HUES64 (cell line): ENCODE results near the gene FBXO21.
"Not testable (repeated sequence)": the region's sequence is repeated elsewhere in the genome, so short reads cannot be mapped to it uniquely, and the experiment has no call there.

Experiments
- H3K27ac ChIP-seq: 2 replicates; pipeline ENCODE4 v1.7.0; 2013; ENCODE audit warnings: low read depth, low read length, inconsistent platforms
- H3K27me3 ChIP-seq: 2 replicates; pipeline ENCODE4 v1.6.1; 2013; ENCODE audit warnings: mild to moderate bottlenecking, low read length; ENCODE audit not compliant: insufficient read depth
- H3K36me3 ChIP-seq: 2 replicates; pipeline ENCODE4 v1.6.1; 2013; ENCODE audit warnings: mild to moderate bottlenecking, low read length; ENCODE audit not compliant: insufficient read depth
- H3K4me1 ChIP-seq: 2 replicates; pipeline ENCODE4 v1.6.1; 2013; ENCODE audit warnings: mild to moderate bottlenecking, low read length, moderate library complexity; ENCODE audit not compliant: insufficient read depth
- H3K4me3 ChIP-seq: 2 replicates; pipeline ENCODE4 v1.5.1; 2013; ENCODE audit warnings: mild to moderate bottlenecking, low read length, moderate library complexity
- H3K9ac ChIP-seq: 2 replicates; pipeline ENCODE4 v1.6.1; 2013; ENCODE audit warnings: mild to moderate bottlenecking, low read depth, low read length
- H3K9me3 ChIP-seq: 2 replicates; pipeline ENCODE4 v1.6.1; 2013; ENCODE audit warnings: low read depth, low read length; ENCODE audit not compliant: insufficient read depth
- WGBS: fragments of 150-250, 120-280 bp; methylation state at CpG from one replicate; pipeline ENCODE4 v1.1.7; 2013; ENCODE audit warnings: missing lambda C conversion rate; 5-methylcytosine and 5-hydroxymethylcytosine counted together

The FBXO21 gene

GRCh38 chr12:117181468-117181843 is 8.8 kb downstream of the FBXO21 start:
- 93% methylated on average over 8 of the region's 8 CpGs for WGBS
- peaks cover 97% of the 10 kb centered on the region for H3K36me3 ChIP-seq

GRCh38 chr12:117180758-117181467 is 9.4 kb downstream of the FBXO21 start:
- no peak overlapping the region for H3K27ac ChIP-seq
- H3K27me3 ChIP-seq, result no peaks in the 10 kb centered on the region
- 85% methylated on average over 4 of the region's 4 CpGs for WGBS

More at GRCh38 chr12:117181468-117181843, 8.8 kb downstream of the FBXO21 start:
- H3K4me1 ChIP-seq, H3K27ac ChIP-seq, H3K4me3 ChIP-seq, H3K27me3 ChIP-seq, H3K9me3 ChIP-seq, H3K9ac ChIP-seq: not testable (repeated sequence)

GRCh38 chr12:117178745-117179144 is 11.5 kb downstream of the FBXO21 start:
- H3K27me3 ChIP-seq, result no peaks in the 10 kb centered on the region
- WGBS, result 93% methylated on average over 2 of the region's 2 CpGs
- no peak overlapping the region for H3K4me3 ChIP-seq
- H3K9ac ChIP-seq, result no peak overlapping the region
- H3K27ac ChIP-seq, result no peak overlapping the region
- H3K9me3 ChIP-seq, result no peaks in the 10 kb centered on the region; the same call in 1 of the 2 replicates
- H3K4me1 ChIP-seq, result no peaks in the 10 kb centered on the region
- H3K36me3 ChIP-seq, result peaks cover 98% of the 10 kb centered on the region

More at GRCh38 chr12:117180758-117181467, 9.4 kb downstream of the FBXO21 start:
- Histone ChIP-seq H3K4me1 (no peaks in the 10 kb centered on the region), H3K9ac (no peak overlapping the region), H3K36me3 (peaks cover 97% of the 10 kb centered on the region), H3K4me3 (no peak overlapping the region), H3K9me3 (no peaks in the 10 kb centered on the region; the same call in 1 of the 2 replicates)

- no peaks in the 10 kb centered on the region; the same call in 1 of the 2 replicates for H3K9me3 ChIP-seq
- H3K27ac ChIP-seq, result no peak overlapping the region
- H3K27me3 ChIP-seq, result no peaks in the 10 kb centered on the region
- H3K36me3 ChIP-seq, result peaks cover 98% of the 10 kb centered on the region
- no peak overlapping the region for H3K4me3 ChIP-seq
- H3K4me1 ChIP-seq, result no peaks in the 10 kb centered on the region
- H3K9ac ChIP-seq, result no peak overlapping the region
- 90% methylated on average over 10 of the region's 10 CpGs for WGBS
Observed at GRCh38 chr12:117178301-117178700, 12.0 kb downstream of the FBXO21 start.

GRCh38 chr12:117172168-117172567 is 18.1 kb downstream of the FBXO21 start:
- peaks cover 98% of the 10 kb centered on the region for H3K36me3 ChIP-seq
- no peaks in the 10 kb centered on the region for H3K4me1 ChIP-seq
- no peak overlapping the region for H3K4me3 ChIP-seq
- no peaks in the 10 kb centered on the region for H3K27me3 ChIP-seq
- 99% methylated on average over 3 of the region's 3 CpGs for whole genome bisulfite sequencing
- H3K27ac ChIP-seq, result no peak overlapping the region
- H3K9me3 ChIP-seq, result no peaks in the 10 kb centered on the region
- H3K9ac ChIP-seq, result no peak overlapping the region

- no peak overlapping the region for H3K27ac ChIP-seq
Observed at GRCh38 chr12:117171499-117172162, 18.6 kb downstream of the FBXO21 start.

GRCh38 chr12:117169548-117169947 is 20.7 kb downstream of the FBXO21 start:
- H3K9ac ChIP-seq, result no peak overlapping the region
- no peaks in the 10 kb centered on the region for H3K27me3 ChIP-seq
- no peak overlapping the region for H3K27ac ChIP-seq
- H3K9me3 ChIP-seq, result no peaks in the 10 kb centered on the region
- no peak overlapping the region for H3K4me3 ChIP-seq
- no peaks in the 10 kb centered on the region for H3K4me1 ChIP-seq
- peaks cover 97% of the 10 kb centered on the region for H3K36me3 ChIP-seq
- 100% methylated on average over 3 of the region's 3 CpGs for WGBS

More at GRCh38 chr12:117171499-117172162, 18.6 kb downstream of the FBXO21 start:
- H3K27me3 ChIP-seq, result no peaks in the 10 kb centered on the region
- no peaks in the 10 kb centered on the region for H3K4me1 ChIP-seq
- peaks cover 98% of the 10 kb centered on the region for H3K36me3 ChIP-seq
- WGBS, result 95% methylated on average over 2 of the region's 2 CpGs
- no peak overlapping the region for H3K4me3 ChIP-seq
- H3K9me3 ChIP-seq, result no peaks in the 10 kb centered on the region
- no peak overlapping the region for H3K9ac ChIP-seq

GRCh38 chr12:117168976-117169375 is 21.3 kb downstream of the FBXO21 start:
- no peaks in the 10 kb centered on the region for H3K27me3 ChIP-seq
- WGBS, result 98% methylated on average over 3 of the region's 3 CpGs
- H3K27ac ChIP-seq, result no peak overlapping the region
- H3K4me3 ChIP-seq, result no peak overlapping the region
- H3K4me1 ChIP-seq, result no peaks in the 10 kb centered on the region
- H3K9me3 ChIP-seq, result no peaks in the 10 kb centered on the region
- peaks cover 97% of the 10 kb centered on the region for H3K36me3 ChIP-seq
- H3K9ac ChIP-seq, result no peak overlapping the region

- 89% methylated on average over 4 of the region's 4 CpGs for WGBS
- Histone ChIP-seq H3K9ac (no peak overlapping the region), H3K36me3 (peaks cover 95% of the 10 kb centered on the region)
Observed at GRCh38 chr12:117167769-117168168, 22.5 kb downstream of the FBXO21 start.

GRCh38 chr12:117166107-117166506 is 24.2 kb downstream of the FBXO21 start:
- no peaks in the 10 kb centered on the region for H3K4me1 ChIP-seq
- H3K4me3 ChIP-seq, result no peak overlapping the region
- H3K27me3 ChIP-seq, result no peaks in the 10 kb centered on the region
- no peak overlapping the region for H3K27ac ChIP-seq
- 97% methylated on average over 4 of the region's 4 CpGs for WGBS
- peaks cover 95% of the 10 kb centered on the region for H3K36me3 ChIP-seq
- H3K9me3 ChIP-seq, result no peaks in the 10 kb centered on the region
- H3K9ac ChIP-seq, result no peak overlapping the region

More at GRCh38 chr12:117167769-117168168, 22.5 kb downstream of the FBXO21 start:
- no peaks in the 10 kb centered on the region for H3K27me3 ChIP-seq
- no peaks in the 10 kb centered on the region for H3K4me1 ChIP-seq
- H3K4me3 ChIP-seq, result no peak overlapping the region
- no peak overlapping the region for H3K27ac ChIP-seq
- H3K9me3 ChIP-seq, result no peaks in the 10 kb centered on the region

- Histone ChIP-seq H3K36me3 (peaks cover 95% of the 10 kb centered on the region), H3K4me1 (no peaks in the 10 kb centered on the region), H3K27ac (no peak overlapping the region), H3K4me3 (no peak overlapping the region), H3K9ac (no peak overlapping the region), H3K27me3 (no peaks in the 10 kb centered on the region), H3K9me3 (no peaks in the 10 kb centered on the region)
- WGBS, result 95% methylated on average over 5 of the region's 5 CpGs
Observed at GRCh38 chr12:117165342-117165741, 24.9 kb downstream of the FBXO21 start.
